SW480 (cell line): ENCODE measurements around the gene PLEKHG7.
"Not testable (repeated sequence)": the region's sequence is repeated elsewhere in the genome, so short reads cannot be mapped to it uniquely, and the experiment has no call there.

Source experiments
- DNase-seq: peaks from one replicate; pipeline ENCODE4 v3.0.0-alpha.2; 2016; ENCODE audit warnings: low spot score

Gene PLEKHG7

GRCh38 chr12:92747151-92747550 is 44.4 kb downstream of the PLEKHG7 start:
- no peak for DNase-seq

GRCh38 chr12:92749691-92750090 is 46.9 kb downstream of the PLEKHG7 start:
- DNase-seq: not testable (repeated sequence)

- DNase-seq: no peak
These were observed 51.4 kb downstream of the PLEKHG7 start for GRCh38 chr12:92753976-92754885.

GRCh38 chr12:92756898-92757596 is 54.3 kb downstream of the PLEKHG7 start:
- DNase-seq: no peak

- no peak for DNase-seq
These were observed 54.9 kb downstream of the PLEKHG7 start for GRCh38 chr12:92757597-92758121.

GRCh38 chr12:92759634-92760268 is 57.0 kb downstream of the PLEKHG7 start:
- DNase-seq: peak; percentile 50

- no peak for DNase-seq
These were observed 60.0 kb downstream of the PLEKHG7 start for GRCh38 chr12:92762773-92763172.

GRCh38 chr12:92764831-92765230 is 62.0 kb downstream of the PLEKHG7 start:
- no peak for DNase-seq

- DNase-seq: no peak
These were observed 63.1 kb downstream of the PLEKHG7 start for GRCh38 chr12:92765871-92766270.

GRCh38 chr12:92769124-92769901 is 66.5 kb downstream of the PLEKHG7 start:
- no peak for DNase-seq

GRCh38 chr12:92771001-92771400 is 68.2 kb downstream of the PLEKHG7 start:
- DNase-seq: no peak

- no peak for DNase-seq
These were observed 72.6 kb downstream of the PLEKHG7 start for GRCh38 chr12:92775416-92775815.

GRCh38 chr12:92778525-92778924 is 75.7 kb downstream of the PLEKHG7 start:
- DNase-seq: no peak

GRCh38 chr12:92779902-92780301 is 77.1 kb downstream of the PLEKHG7 start:
- DNase-seq: no peak

- DNase-seq: no peak
These were observed 81.6 kb downstream of the PLEKHG7 start for GRCh38 chr12:92784356-92784755.

GRCh38 chr12:92784797-92785562 is 82.2 kb downstream of the PLEKHG7 start:
- DNase-seq: peak; percentile 92

GRCh38 chr12:92785563-92785950 is 82.8 kb downstream of the PLEKHG7 start:
- no peak for DNase-seq

GRCh38 chr12:92786045-92786444 is 83.3 kb downstream of the PLEKHG7 start:
- DNase-seq: no peak

- not testable (repeated sequence) for DNase-seq
These were observed 91.6 kb downstream of the PLEKHG7 start for GRCh38 chr12:92794356-92794755.

GRCh38 chr12:92794814-92795213 is 92.0 kb downstream of the PLEKHG7 start:
- DNase-seq: no peak

- DNase-seq: no peak
These were observed 93.9 kb downstream of the PLEKHG7 start for GRCh38 chr12:92796650-92797049.
